HEK293 (cell line): ENCODE measurements around the gene TICAM1.

ENCODE experiments used
- CTCF ChIA-PET: fragments of 350-600 bp; formaldehyde crosslinking; extraction: SDS; loops from one replicate; lab custom pipeline; 2021; ENCODE audit warnings: antibody characterized with exemption; lab: Yijun Ruan, JAX
- POLR2A ChIA-PET: fragments of 300-600 bp; formaldehyde crosslinking; extraction: SDS; loops from one replicate; lab custom pipeline; 2020; ENCODE audit warnings: antibody characterized with exemption, inconsistent platforms; lab: Yijun Ruan, JAX
- H3K27ac ChIP-seq: fragments of 200-500 bp; sonication (Bioruptor generic); 2 replicates; pipeline ENCODE4 v1.5.1; 2014; ENCODE audit warnings: low read depth, low read length, control low read depth, inconsistent platforms; ENCODE audit errors: extremely low read depth
- H3K36me3 ChIP-seq, 2 experiments: fragments of 200-500 bp in 1 of 2; sonication (Bioruptor generic) in 1 of 2; 1 replicate in 1 of 2; 2 replicates in 1 of 2; pipeline ENCODE4 v1.5.1; 2014 to 2017; ENCODE audit warnings: inconsistent platforms in 2 of 2, low read length in 2 of 2; ENCODE audit not compliant: control insufficient read depth in 2 of 2, insufficient read depth in 1 of 2
- H3K4me1 ChIP-seq: fragments of 200-500 bp; sonication (Bioruptor generic); 2 replicates; pipeline ENCODE4 v1.5.1; 2014; ENCODE audit warnings: mild to moderate bottlenecking, low read length, inconsistent platforms; ENCODE audit not compliant: control insufficient read depth, insufficient read depth
- H3K4me3 ChIP-seq: 2 replicates; pipeline ENCODE4 v1.5.1; 2011; ENCODE audit warnings: low read depth, mild to moderate bottlenecking, control low read depth, low read length, moderate library complexity
- H3K9me3 ChIP-seq: fragments of 200-500 bp; sonication (Bioruptor generic); 2 replicates; pipeline ENCODE4 v1.5.1; 2014; ENCODE audit warnings: low read depth, low read length, inconsistent platforms; ENCODE audit not compliant: control insufficient read depth, insufficient read depth
- GLI4 ChIP-seq: fragments of 450-650 bp; formaldehyde crosslinking; IDR thresholded peaks from 2 replicates; pipeline ENCODE4 v1.5.1; 2016; ENCODE audit warnings: missing biosample characterization, missing genetic modification characterization
- GLIS1 ChIP-seq: fragments of 450-650 bp; formaldehyde crosslinking; IDR thresholded peaks from 2 replicates; pipeline ENCODE4 v1.5.1; 2016; ENCODE audit warnings: missing biosample characterization, missing genetic modification characterization
- KLF9 ChIP-seq: fragments of 450-650 bp; formaldehyde crosslinking; IDR thresholded peaks from 2 replicates; pipeline ENCODE4 v1.5.1; 2016; ENCODE audit warnings: missing biosample characterization, missing genetic modification characterization, low read depth
- PRDM1 ChIP-seq: fragments of 450-650 bp; formaldehyde crosslinking; IDR thresholded peaks from 2 replicates; pipeline ENCODE4; 2016; ENCODE audit warnings: missing biosample characterization, missing genetic modification characterization
- REPIN1 ChIP-seq: fragments of 450-650 bp; formaldehyde crosslinking; IDR thresholded peaks from 2 replicates; pipeline ENCODE4 v1.5.1; 2017; ENCODE audit warnings: missing biosample characterization, missing genetic modification characterization, low read depth
- ZNF10 ChIP-seq: fragments of 450-650 bp; formaldehyde crosslinking; IDR thresholded peaks from 2 replicates; pipeline ENCODE4 v1.5.1; 2017; ENCODE audit warnings: missing biosample characterization, missing genetic modification characterization
- ZNF114 ChIP-seq: fragments of 450-650 bp; formaldehyde crosslinking; IDR thresholded peaks from 2 replicates; pipeline ENCODE4 v1.5.0; 2017; ENCODE audit warnings: missing biosample characterization, missing genetic modification characterization
- ZNF133 ChIP-seq: fragments of 450-650 bp; formaldehyde crosslinking; IDR thresholded peaks from 2 replicates; pipeline ENCODE4 v1.5.1; 2016; ENCODE audit warnings: missing biosample characterization, missing genetic modification characterization
- ZNF16 ChIP-seq: fragments of 450-650 bp; formaldehyde crosslinking; IDR thresholded peaks from 2 replicates; pipeline ENCODE4 v1.5.1; 2016; ENCODE audit warnings: low read depth, missing biosample characterization, missing genetic modification characterization
- ZNF24 ChIP-seq: fragments of 450-650 bp; formaldehyde crosslinking; IDR thresholded peaks from 2 replicates; pipeline ENCODE4 v1.5.1; 2016; ENCODE audit warnings: missing biosample characterization, missing genetic modification characterization
- ZNF274 ChIP-seq, 2 experiments: fragments of 200-500 bp in 1 of 2; fragments of 450-650 bp in 1 of 2; sonication (Bioruptor generic) in 1 of 2; formaldehyde crosslinking in 1 of 2; IDR thresholded peaks; 2 replicates each; pipeline versions ENCODE4 v1.5.1 to v1.6.1; 2014 to 2016; ENCODE audit warnings: borderline replicate concordance in 1 of 2, inconsistent platforms in 1 of 2, low read length in 1 of 2, missing biosample characterization in 1 of 2, missing genetic modification characterization in 1 of 2
- ZNF350 ChIP-seq: fragments of 450-650 bp; formaldehyde crosslinking; IDR thresholded peaks from 2 replicates; pipeline ENCODE4 v1.5.0; 2017; ENCODE audit warnings: missing biosample characterization, mild to moderate bottlenecking, missing genetic modification characterization
- ZNF354C ChIP-seq: fragments of 450-650 bp; formaldehyde crosslinking; IDR thresholded peaks from 2 replicates; pipeline ENCODE4 v1.5.1; 2016; ENCODE audit warnings: missing biosample characterization, missing genetic modification characterization, low read depth, borderline replicate concordance
- ZNF366 ChIP-seq: fragments of 450-650 bp; formaldehyde crosslinking; conservative IDR thresholded peaks from 2 replicates; pipeline ENCODE4 v1.5.1; 2016; ENCODE audit warnings: missing biosample characterization, missing genetic modification characterization
- ZNF394 ChIP-seq: fragments of 450-650 bp; formaldehyde crosslinking; IDR thresholded peaks from 2 replicates; pipeline ENCODE4 v1.5.1; 2016; ENCODE audit warnings: missing biosample characterization, missing genetic modification characterization, mild to moderate bottlenecking, moderate library complexity, borderline replicate concordance
- ZNF544 ChIP-seq: fragments of 450-650 bp; formaldehyde crosslinking; IDR thresholded peaks from 2 replicates; pipeline ENCODE4 v1.5.0; 2017; ENCODE audit warnings: missing biosample characterization, missing genetic modification characterization
- ZNF596 ChIP-seq: fragments of 450-650 bp; IDR thresholded peaks from 2 replicates; pipeline ENCODE4 v1.5.0; 2018; ENCODE audit warnings: missing biosample characterization, mild to moderate bottlenecking, missing genetic modification characterization, moderate library complexity
- ZNF626 ChIP-seq: fragments of 450-650 bp; sonication (Bioruptor Pico); formaldehyde crosslinking; IDR thresholded peaks from 2 replicates; pipeline ENCODE4 v1.5.1; 2018; ENCODE audit warnings: missing biosample characterization, missing genetic modification characterization, inconsistent platforms
- ZNF658 ChIP-seq: fragments of 450-650 bp; formaldehyde crosslinking; IDR thresholded peaks from 2 replicates; pipeline ENCODE4; 2016; ENCODE audit warnings: missing biosample characterization, missing genetic modification characterization
- ZNF664 ChIP-seq: fragments of 450-650 bp; formaldehyde crosslinking; IDR thresholded peaks from 2 replicates; pipeline ENCODE4 v1.5.1; 2016; ENCODE audit warnings: missing biosample characterization, missing genetic modification characterization
- ZNF677 ChIP-seq: fragments of 450-650 bp; IDR thresholded peaks from 2 replicates; pipeline ENCODE4 v1.5.0; 2018; ENCODE audit warnings: missing biosample characterization, mild to moderate bottlenecking, missing genetic modification characterization, moderate library complexity
- ZNF777 ChIP-seq: fragments of 450-650 bp; formaldehyde crosslinking; IDR thresholded peaks from 2 replicates; pipeline ENCODE4 v1.5.1; 2017; ENCODE audit warnings: missing biosample characterization, missing genetic modification characterization, borderline replicate concordance
- ZNF785 ChIP-seq: fragments of 450-650 bp; formaldehyde crosslinking; IDR thresholded peaks from 2 replicates; pipeline ENCODE4 v1.5.1; 2016; ENCODE audit warnings: missing biosample characterization, missing genetic modification characterization
- ZSCAN16 ChIP-seq: fragments of 450-650 bp; formaldehyde crosslinking; IDR thresholded peaks from 2 replicates; pipeline ENCODE4 v1.5.1; 2016; ENCODE audit warnings: missing biosample characterization, missing genetic modification characterization
- TF ChIP-seq, protein P1 (sequence below): fragments of 450-650 bp; formaldehyde crosslinking; IDR thresholded peaks from 2 replicates; pipeline ENCODE4 v1.5.1; 2016; ENCODE audit warnings: missing biosample characterization, missing genetic modification characterization
- TF ChIP-seq, protein P2 (sequence below): IDR thresholded peaks from 2 replicates; pipeline ENCODE4 v1.6.1; 2011; ENCODE audit warnings: mild to moderate bottlenecking, low read depth, low read length, borderline replicate concordance
- TF ChIP-seq, protein P3 (sequence below): fragments of 450-650 bp; formaldehyde crosslinking; IDR thresholded peaks from 2 replicates; pipeline ENCODE4 v1.5.1; 2016; ENCODE audit warnings: missing biosample characterization, missing genetic modification characterization
- TF ChIP-seq, protein P4 (sequence below): fragments of 450-650 bp; formaldehyde crosslinking; IDR thresholded peaks from 2 replicates; pipeline ENCODE4 v1.5.1; 2017; ENCODE audit warnings: missing biosample characterization, missing genetic modification characterization
- TF ChIP-seq, protein P5 (sequence below): fragments of 450-650 bp; formaldehyde crosslinking; IDR thresholded peaks from 2 replicates; pipeline ENCODE4 v1.5.1; 2016; ENCODE audit warnings: missing biosample characterization, missing genetic modification characterization
- TF ChIP-seq, protein P6 (sequence below): fragments of 450-650 bp; formaldehyde crosslinking; IDR thresholded peaks from 2 replicates; pipeline ENCODE4 v1.5.1; 2016; ENCODE audit warnings: missing biosample characterization, missing genetic modification characterization, low read depth

TICAM1 gene

DNA sequence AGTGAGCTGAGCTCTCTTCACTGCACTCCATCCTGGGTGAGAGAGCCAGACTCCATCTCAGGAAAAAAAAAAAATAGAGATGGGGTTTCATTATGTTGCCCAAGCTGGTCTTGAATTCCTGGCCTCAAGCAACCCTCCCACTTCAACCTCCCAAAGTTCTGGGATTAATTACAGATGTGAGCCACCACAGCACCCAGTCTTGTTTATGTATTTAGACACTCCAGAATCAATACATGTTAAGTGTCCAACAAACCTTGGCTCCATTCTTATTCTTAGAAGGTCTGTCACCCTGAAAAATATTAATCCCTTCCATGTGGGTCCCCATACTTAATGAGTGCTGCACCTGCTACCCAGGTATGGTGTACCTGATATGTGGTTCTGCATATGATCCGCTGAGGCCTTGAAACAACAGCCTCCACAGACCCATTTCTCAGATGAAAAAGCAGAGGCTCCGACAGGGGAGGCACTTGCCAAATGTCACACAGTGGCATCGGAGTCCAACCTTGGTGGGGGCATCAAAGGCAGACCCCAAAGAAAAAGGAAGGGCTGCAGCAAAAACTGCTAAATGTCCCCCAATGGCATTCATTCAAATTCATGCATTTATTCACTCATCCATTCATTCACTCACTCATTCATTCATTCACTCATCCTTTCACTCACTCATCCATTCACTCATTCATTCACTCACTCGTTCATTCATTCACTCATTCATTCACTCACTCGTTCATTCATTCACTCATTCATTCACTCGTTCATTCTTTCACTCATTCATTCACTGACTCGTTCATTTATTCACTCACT lies 16.7 kb downstream of the TICAM1 start:
- Histone ChIP-seq H3K27ac (no peak overlapping the region), H3K9me3 (no peaks in the 10 kb centered on the region), H3K4me3 (no peak overlapping the region), H3K36me3 (peaks cover 0 to 13% of the 10 kb centered on the region in 2 experiments; a peak in 1 of 3 replicates), H3K4me1 (no peaks in the 10 kb centered on the region)
- POLR2A ChIA-PET: interaction anchor here (0.6 kb wide), 1 partner anchor 217 kb away, joined by 6 read pairs; no protein-coding TSS in a partner anchor
- CTCF ChIA-PET: interaction anchor here (0.6 to 6.7 kb wide), 4 partner anchors 35 to 248 kb away, joined by 3 to 171 read pairs (median 4); no protein-coding TSS in a partner anchor
- peak; percentile 98 for TF ChIP-seq ZNF366 (tag by site-specific recombination)
- TF ChIP-seq, protein P1, sequence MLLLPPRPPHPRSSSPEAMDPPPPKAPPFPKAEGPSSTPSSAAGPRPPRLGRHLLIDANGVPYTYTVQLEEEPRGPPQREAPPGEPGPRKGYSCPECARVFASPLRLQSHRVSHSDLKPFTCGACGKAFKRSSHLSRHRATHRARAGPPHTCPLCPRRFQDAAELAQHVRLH (tag by site-specific recombination): peak; percentile 97
- TF ChIP-seq, protein P2, sequence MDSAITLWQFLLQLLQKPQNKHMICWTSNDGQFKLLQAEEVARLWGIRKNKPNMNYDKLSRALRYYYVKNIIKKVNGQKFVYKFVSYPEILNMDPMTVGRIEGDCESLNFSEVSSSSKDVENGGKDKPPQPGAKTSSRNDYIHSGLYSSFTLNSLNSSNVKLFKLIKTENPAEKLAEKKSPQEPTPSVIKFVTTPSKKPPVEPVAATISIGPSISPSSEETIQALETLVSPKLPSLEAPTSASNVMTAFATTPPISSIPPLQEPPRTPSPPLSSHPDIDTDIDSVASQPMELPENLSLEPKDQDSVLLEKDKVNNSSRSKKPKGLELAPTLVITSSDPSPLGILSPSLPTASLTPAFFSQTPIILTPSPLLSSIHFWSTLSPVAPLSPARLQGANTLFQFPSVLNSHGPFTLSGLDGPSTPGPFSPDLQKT: no peak
- no peak for TF ChIP-seq GLI4 (tag by site-specific recombination)
- TF ChIP-seq ZNF133 (tag by site-specific recombination): no peak
- TF ChIP-seq ZNF777 (tag by site-specific recombination): no peak
- TF ChIP-seq, protein P3, sequence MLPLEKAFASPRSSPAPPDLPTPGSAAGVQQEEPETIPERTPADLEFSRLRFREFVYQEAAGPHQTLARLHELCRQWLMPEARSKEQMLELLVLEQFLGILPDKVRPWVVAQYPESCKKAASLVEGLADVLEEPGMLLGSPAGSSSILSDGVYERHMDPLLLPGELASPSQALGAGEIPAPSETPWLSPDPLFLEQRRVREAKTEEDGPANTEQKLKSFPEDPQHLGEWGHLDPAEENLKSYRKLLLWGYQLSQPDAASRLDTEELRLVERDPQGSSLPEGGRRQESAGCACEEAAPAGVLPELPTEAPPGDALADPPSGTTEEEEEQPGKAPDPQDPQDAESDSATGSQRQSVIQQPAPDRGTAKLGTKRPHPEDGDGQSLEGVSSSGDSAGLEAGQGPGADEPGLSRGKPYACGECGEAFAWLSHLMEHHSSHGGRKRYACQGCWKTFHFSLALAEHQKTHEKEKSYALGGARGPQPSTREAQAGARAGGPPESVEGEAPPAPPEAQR (tag by site-specific recombination): no peak
- TF ChIP-seq ZNF24 (tag by site-specific recombination): peak; percentile 100
- TF ChIP-seq PRDM1 (tag by site-specific recombination): peak; percentile 72
- no peak for TF ChIP-seq ZNF544 (tag by site-specific recombination)
- peak; percentile 86; the same call in 1 of the 2 replicates for TF ChIP-seq ZSCAN16 (tag by site-specific recombination)
- TF ChIP-seq, protein P4, sequence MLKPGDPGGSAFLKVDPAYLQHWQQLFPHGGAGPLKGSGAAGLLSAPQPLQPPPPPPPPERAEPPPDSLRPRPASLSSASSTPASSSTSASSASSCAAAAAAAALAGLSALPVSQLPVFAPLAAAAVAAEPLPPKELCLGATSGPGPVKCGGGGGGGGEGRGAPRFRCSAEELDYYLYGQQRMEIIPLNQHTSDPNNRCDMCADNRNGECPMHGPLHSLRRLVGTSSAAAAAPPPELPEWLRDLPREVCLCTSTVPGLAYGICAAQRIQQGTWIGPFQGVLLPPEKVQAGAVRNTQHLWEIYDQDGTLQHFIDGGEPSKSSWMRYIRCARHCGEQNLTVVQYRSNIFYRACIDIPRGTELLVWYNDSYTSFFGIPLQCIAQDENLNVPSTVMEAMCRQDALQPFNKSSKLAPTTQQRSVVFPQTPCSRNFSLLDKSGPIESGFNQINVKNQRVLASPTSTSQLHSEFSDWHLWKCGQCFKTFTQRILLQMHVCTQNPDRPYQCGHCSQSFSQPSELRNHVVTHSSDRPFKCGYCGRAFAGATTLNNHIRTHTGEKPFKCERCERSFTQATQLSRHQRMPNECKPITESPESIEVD (tag by site-specific recombination): no peak
- TF ChIP-seq REPIN1 (tag by site-specific recombination): no peak
- no peak for TF ChIP-seq KLF9 (tag by site-specific recombination)
- TF ChIP-seq ZNF350 (tag by site-specific recombination): no peak
- TF ChIP-seq, protein P5, sequence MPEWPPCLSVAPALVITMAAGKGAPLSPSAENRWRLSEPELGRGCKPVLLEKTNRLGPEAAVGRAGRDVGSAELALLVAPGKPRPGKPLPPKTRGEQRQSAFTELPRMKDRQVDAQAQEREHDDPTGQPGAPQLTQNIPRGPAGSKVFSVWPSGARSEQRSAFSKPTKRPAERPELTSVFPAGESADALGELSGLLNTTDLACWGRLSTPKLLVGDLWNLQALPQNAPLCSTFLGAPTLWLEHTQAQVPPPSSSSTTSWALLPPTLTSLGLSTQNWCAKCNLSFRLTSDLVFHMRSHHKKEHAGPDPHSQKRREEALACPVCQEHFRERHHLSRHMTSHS (tag by site-specific recombination): no peak
- TF ChIP-seq ZNF664 (tag by site-specific recombination): no peak
- no peak for TF ChIP-seq ZNF16
- TF ChIP-seq ZNF785 (tag by site-specific recombination): peak; percentile 16; the same call in 1 of the 2 replicates
- TF ChIP-seq ZNF394 (tag by site-specific recombination): no peak
- TF ChIP-seq, protein P6, sequence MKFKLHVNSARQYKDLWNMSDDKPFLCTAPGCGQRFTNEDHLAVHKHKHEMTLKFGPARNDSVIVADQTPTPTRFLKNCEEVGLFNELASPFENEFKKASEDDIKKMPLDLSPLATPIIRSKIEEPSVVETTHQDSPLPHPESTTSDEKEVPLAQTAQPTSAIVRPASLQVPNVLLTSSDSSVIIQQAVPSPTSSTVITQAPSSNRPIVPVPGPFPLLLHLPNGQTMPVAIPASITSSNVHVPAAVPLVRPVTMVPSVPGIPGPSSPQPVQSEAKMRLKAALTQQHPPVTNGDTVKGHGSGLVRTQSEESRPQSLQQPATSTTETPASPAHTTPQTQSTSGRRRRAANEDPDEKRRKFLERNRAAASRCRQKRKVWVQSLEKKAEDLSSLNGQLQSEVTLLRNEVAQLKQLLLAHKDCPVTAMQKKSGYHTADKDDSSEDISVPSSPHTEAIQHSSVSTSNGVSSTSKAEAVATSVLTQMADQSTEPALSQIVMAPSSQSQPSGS (tag by site-specific recombination): no peak
- TF ChIP-seq ZNF10 (tag by site-specific recombination): no peak
- no peak for TF ChIP-seq ZNF658 (tag by site-specific recombination)
- no peak for TF ChIP-seq GLIS1
- TF ChIP-seq ZNF114 (tag by site-specific recombination): no peak
- no peak for TF ChIP-seq ZNF354C
- TF ChIP-seq ZNF626 (tag by site-specific recombination): no peak
- TF ChIP-seq ZNF274 (IDR thresholded peaks at IDR 0.05; ENCODE audit: low read length): no peak
- TF ChIP-seq ZNF274 (tag by site-specific recombination; IDR thresholded peaks at IDR 0.05; ENCODE audit: borderline replicate concordance): no peak
- no peak for TF ChIP-seq ZNF677 (tag by site-specific recombination)
- TF ChIP-seq ZNF596 (tag by site-specific recombination): peak; percentile 81
